K562 (cell line): ENCODE measurements around the gene ICAM1. TPM values are rescaled to one million over a fixed set of nuclear protein-coding genes. Genes with fewer than 3 reads are reported as not detected.

Experiments used
- DDX20 ChIP-seq: fragments of 450-650 bp; IDR thresholded peaks from 2 replicates; pipeline ENCODE4 v1.6.1; 2016; ENCODE audit warnings: missing genetic modification characterization, low read depth, mild to moderate bottlenecking, missing compliant biosample characterization, moderate library complexity
- DMBX1 ChIP-seq: fragments of 250-450 bp; sonication (Bioruptor Pico); IDR thresholded peaks from 2 replicates; pipeline ENCODE4 v1.8.0; 2022; ENCODE audit warnings: inconsistent platforms, mild to moderate bottlenecking, moderate library complexity, borderline replicate concordance
- FOXO4 ChIP-seq: fragments of 450-650 bp; formaldehyde crosslinking; IDR thresholded peaks from 2 replicates; pipeline ENCODE4 v1.4.0; 2020; ENCODE audit warnings: mild to moderate bottlenecking, moderate library complexity
- HMGXB4 ChIP-seq: sonication (generic); formaldehyde crosslinking; IDR thresholded peaks from 2 replicates; pipeline ENCODE4 v1.8.1; 2023; ENCODE audit warnings: mild to moderate bottlenecking, missing genetic modification reagents
- LCOR ChIP-seq: sonication (generic); formaldehyde crosslinking; IDR thresholded peaks from 2 replicates; pipeline ENCODE4 v1.8.0; 2022; ENCODE audit warnings: mild to moderate bottlenecking, missing genetic modification reagents
- MEIS2 ChIP-seq: fragments of 450-650 bp; IDR thresholded peaks from 2 replicates; pipeline ENCODE4 v1.6.1; 2014; ENCODE audit warnings: mild to moderate bottlenecking; ENCODE audit not compliant: partially characterized antibody
- MIER1 ChIP-seq: fragments of 450-650 bp; IDR thresholded peaks from 2 replicates; pipeline ENCODE4 v1.6.1; 2016; ENCODE audit warnings: antibody characterized with exemption, mild to moderate bottlenecking, low read depth
- MYNN ChIP-seq, 2 experiments: sonication (generic); formaldehyde crosslinking in 1 of 2; IDR thresholded peaks; 2 replicates each; pipeline versions ENCODE4 v1.5.0 to v1.6.1; 2016 to 2020; ENCODE audit warnings: antibody characterized with exemption in 1 of 2, missing genetic modification reagents in 1 of 2
- PHB2 ChIP-seq: fragments of 450-650 bp; IDR thresholded peaks from 2 replicates; pipeline ENCODE4 v1.6.1; 2017; ENCODE audit warnings: low read depth
- PHF20 ChIP-seq: fragments of 450-650 bp; IDR thresholded peaks from 2 replicates; pipeline ENCODE4 v1.6.1; 2018; ENCODE audit not compliant: partially characterized antibody
- PRMT5 ChIP-seq: sonication (generic); formaldehyde crosslinking; IDR thresholded peaks from 2 replicates; pipeline ENCODE4 v1.5.0; 2020; ENCODE audit warnings: missing genetic modification reagents
- PTBP1 ChIP-seq: fragments of 200-400 bp; formaldehyde crosslinking; IDR thresholded peaks from 2 replicates; pipeline ENCODE4 v1.6.1; 2017; ENCODE audit warnings: low read depth, low read length
- SIN3A ChIP-seq, 2 experiments: fragments of 150-350 bp in 1 of 2; IDR thresholded peaks; 2 replicates each; pipeline ENCODE4 v1.6.1; 2011 to 2016; ENCODE audit warnings: borderline replicate concordance in 2 of 2, low read depth in 2 of 2, low read length in 2 of 2, mild to moderate bottlenecking in 2 of 2, moderate library complexity in 2 of 2; ENCODE audit not compliant: control insufficient read depth in 1 of 2
- SLC30A9 ChIP-seq: fragments of 250-450 bp; sonication (Bioruptor Pico); IDR thresholded peaks from 2 replicates; pipeline ENCODE4 v1.8.0; 2022; ENCODE audit warnings: mild to moderate bottlenecking, moderate library complexity
- VEZF1 ChIP-seq: fragments of 200-800 bp; sonication (Bioruptor generic); IDR thresholded peaks from 2 replicates; pipeline ENCODE4 v1.6.1; 2017; ENCODE audit warnings: missing genetic modification characterization, missing compliant biosample characterization
- ZMIZ1 ChIP-seq, 2 experiments: fragments of 150-350 bp in 1 of 2; IDR thresholded peaks; 2 replicates each; pipeline ENCODE4 v1.6.1; 2012 to 2016; ENCODE audit warnings: low read depth in 2 of 2, low read length in 2 of 2, mild to moderate bottlenecking in 1 of 2, moderate library complexity in 1 of 2
- ZNF12 ChIP-seq: sonication (generic); formaldehyde crosslinking; IDR thresholded peaks from 2 replicates; pipeline ENCODE4 v1.4.0; 2020; ENCODE audit warnings: mild to moderate bottlenecking, missing genetic modification reagents
- ZNF121 ChIP-seq: sonication (generic); formaldehyde crosslinking; conservative IDR thresholded peaks from 2 replicates; pipeline ENCODE4 v1.8.0; 2022; ENCODE audit warnings: missing genetic modification reagents
- ZNF165 ChIP-seq: fragments of 250-450 bp; sonication (Bioruptor Pico); IDR thresholded peaks from 2 replicates; pipeline ENCODE4 v1.4.0; 2020; ENCODE audit warnings: borderline replicate concordance
- ZNF354B ChIP-seq: fragments of 250-450 bp; sonication (Bioruptor Pico); IDR thresholded peaks from 2 replicates; pipeline ENCODE4 v1.4.0; 2020
- polyA plus RNA-seq, 8 experiments: library from polyadenylated mRNA; depleted of rRNA in 4 of 8; stranded (reverse) in 5 of 8; unstranded in 3 of 8; fragments of >200 nt; fragmentation: Nextera tagmentation in 2 of 8; fragmentation: Illumina TruSeq in 1 of 8; extraction: Ambion mirVana in 2 of 8; extraction: Trizol in 1 of 8; gene quantifications; 2 replicates each; pipeline versions ENCODE4 v1.2.1 to v1.2.3, GENCODE V29; 2011 to 2014; ENCODE audit warnings: inconsistent platforms in 1 of 8, missing spikeins in 1 of 8
- total RNA-seq, 7 experiments: library from RNA; depleted of rRNA in 6 of 7; stranded (reverse); fragments of >200 nt in 6 of 7; fragmentation: Illumina TruSeq in 2 of 7; extraction: Trizol in 2 of 7; gene quantifications; 2 replicates each; pipeline versions ENCODE4 v1.2.1 to v1.2.3, GENCODE V29; 2011 to 2021; ENCODE audit warnings: low replicate concordance in 1 of 7

The ICAM1 gene
- total and polyA plus RNA-seq, 9 of the 15 experiments (the other 6 are each of a cell fraction or from before 2014, with no cell fraction given) = 2.3 to 24.4 (median 13.4) TPM

GRCh38 chr19:10335352-10335985 lies 64.5 kb downstream of the ICAM1 start (continued):
- TF ChIP-seq ZNF354B (CRISPR knock-in tag) = no peak
- 0 out of 2 replicates have a peak, but pooled peaks have one; percentile 26 for TF ChIP-seq ZNF12 (CRISPR knock-in tag)
- no peak for TF ChIP-seq LCOR (CRISPR knock-in tag)
- no peak for TF ChIP-seq SLC30A9 (CRISPR knock-in tag)
- TF ChIP-seq VEZF1 = no peak; the same call in 1 of the 2 replicates
- no peak for TF ChIP-seq MEIS2
- no peak for TF ChIP-seq PHF20
- no peak for TF ChIP-seq HMGXB4 (CRISPR knock-in tag)
- no peak for TF ChIP-seq PTBP1
- 0 out of 2 replicates have a peak, but pooled peaks have one; percentile 10 for TF ChIP-seq PRMT5 (CRISPR knock-in tag)
- TF ChIP-seq ZNF165 (CRISPR knock-in tag) = no peak
- no peak for TF ChIP-seq DMBX1 (CRISPR knock-in tag)
- no peak for TF ChIP-seq SIN3A (IDR thresholded peaks at IDR 0.05; ENCODE audit: borderline replicate concordance in 2 of 2, control insufficient read depth in 1 of 2, low read depth in 2 of 2, low read length in 2 of 2)
- no peak for TF ChIP-seq DDX20 (tag)
- TF ChIP-seq PHB2 = no peak
- no peak for TF ChIP-seq ZMIZ1 (IDR thresholded peaks at IDR 0.05; ENCODE audit: low read depth in 2 of 2, low read length in 2 of 2)
- 0 out of 2 replicates have a peak, but pooled peaks have one; percentile 15 for TF ChIP-seq ZNF121 (CRISPR knock-in tag)
- TF ChIP-seq MIER1 = no peak
- no peak for TF ChIP-seq MYNN (IDR thresholded peaks at IDR 0.05)
- no peak for TF ChIP-seq MYNN (CRISPR knock-in tag; IDR thresholded peaks at IDR 0.05)
- TF ChIP-seq FOXO4 (CRISPR knock-in tag) = no peak
